H1 (cell line): ENCODE data around the gene CPXM1. TPM values are rescaled to one million over a fixed set of nuclear protein-coding genes. Genes with fewer than 3 reads are reported as not detected.

Source experiments
- CTCF ChIA-PET: fragments of 300-600 bp; sonication (Branson Sonifier 250); formaldehyde crosslinking; loops from one replicate; lab custom pipeline; 2021; ENCODE audit not compliant: partially characterized antibody; lab: Charles Lee
- POLR2A ChIA-PET: fragments of 300-600 bp; sonication (Branson Sonifier 250); formaldehyde crosslinking; loops from one replicate; lab custom pipeline; 2021; ENCODE audit warnings: inconsistent platforms; ENCODE audit not compliant: partially characterized antibody; lab: Charles Lee
- DNase-seq, 2 experiments: peaks; one replicate each; pipeline versions ENCODE4 v3.0.0 to v3.0.0-alpha.2; 2010 to 2022; ENCODE audit warnings: low spot score in 2 of 2, low read depth in 1 of 2, mixed read lengths in 1 of 2
- FAIRE-seq: peaks from 2 replicates; lab custom pipeline; 2011; peaks lifted over from hg19 to GRCh38; lab: Jason Lieb, UNC
- H2AFZ ChIP-seq: 2 replicates; pipeline ENCODE4 v1.8.1; 2012; ENCODE audit warnings: low read length, inconsistent platforms
- H2AK5ac ChIP-seq: 2 replicates; pipeline ENCODE4 v1.6.1; 2013; ENCODE audit warnings: low read depth, low read length
- H2BK120ac ChIP-seq: replicated peaks from 2 replicates; pipeline ENCODE3; 2013; ENCODE audit warnings: low read depth, low read length, inconsistent platforms
- H2BK12ac ChIP-seq: 2 replicates; pipeline ENCODE4 v1.6.1; 2013; ENCODE audit warnings: low read depth, low read length
- H2BK15ac ChIP-seq: 2 replicates; pipeline ENCODE4 v1.6.1; 2013; ENCODE audit warnings: low read length
- H2BK20ac ChIP-seq: 2 replicates; pipeline ENCODE4 v1.6.1; 2013; ENCODE audit warnings: low read length
- H2BK5ac ChIP-seq: 2 replicates; pipeline ENCODE4 v1.6.1; 2013; ENCODE audit warnings: low read depth, low read length
- H3K14ac ChIP-seq: 2 replicates; pipeline ENCODE4 v1.6.1; 2013; ENCODE audit warnings: inconsistent platforms; ENCODE audit not compliant: insufficient read length
- H3K18ac ChIP-seq: 2 replicates; pipeline ENCODE4 v1.6.1; 2013; ENCODE audit warnings: low read length; ENCODE audit errors: extremely low read depth
- H3K23ac ChIP-seq: 2 replicates; pipeline ENCODE4 v1.6.1; 2013; ENCODE audit warnings: inconsistent platforms; ENCODE audit not compliant: insufficient read length
- H3K23me2 ChIP-seq: 2 replicates; pipeline ENCODE4 v1.6.1; 2013; ENCODE audit warnings: low read depth, low read length
- H3K27ac ChIP-seq: 2 replicates; pipeline ENCODE4 v1.6.1; 2011; ENCODE audit warnings: low read depth, low read length, inconsistent platforms
- H3K27me3 ChIP-seq, 4 experiments: replicated peaks in 1 of 4; 1 replicate in 1 of 4; 2 replicates in 3 of 4; pipeline versions ENCODE4 v1.6.1 to v1.8.1; 2011 to 2013; ENCODE audit warnings: low read length in 3 of 4, mild to moderate bottlenecking in 3 of 4, inconsistent platforms in 2 of 4, mixed read lengths in 2 of 4, moderate library complexity in 1 of 4; ENCODE audit not compliant: control insufficient read depth in 3 of 4, insufficient read depth in 3 of 4; ENCODE audit errors: extremely low read depth in 1 of 4
- H3K36me3 ChIP-seq, 4 experiments: 2 replicates each; pipeline versions ENCODE4 v1.6.1 to v1.8.1; 2011 to 2013; ENCODE audit warnings: mild to moderate bottlenecking in 4 of 4, low read length in 3 of 4, moderate library complexity in 2 of 4, control low read depth in 1 of 4, inconsistent platforms in 1 of 4; ENCODE audit not compliant: insufficient read depth in 4 of 4, control insufficient read depth in 2 of 4
- H3K4ac ChIP-seq: replicated peaks from 2 replicates; pipeline ENCODE3; 2013; ENCODE audit warnings: low read length, low read depth, mixed read lengths, inconsistent platforms; ENCODE audit not compliant: insufficient read length
- H3K4me1 ChIP-seq, 4 experiments: replicated peaks in 1 of 4; 1 replicate in 1 of 4; 2 replicates in 3 of 4; pipeline versions ENCODE4 v1.6.1 to v1.8.1; 2011 to 2013; ENCODE audit warnings: low read length in 3 of 4, inconsistent platforms in 2 of 4, mixed read lengths in 1 of 4; ENCODE audit not compliant: insufficient read depth in 4 of 4, control insufficient read depth in 3 of 4
- H3K4me2 ChIP-seq, 2 experiments: 2 replicates each; pipeline versions ENCODE4 v1.6.1 to v1.8.1; 2011 to 2013; ENCODE audit warnings: low read depth in 2 of 2, low read length in 2 of 2, control low read depth in 1 of 2, inconsistent platforms in 1 of 2, mild to moderate bottlenecking in 1 of 2; ENCODE audit not compliant: insufficient read depth in 1 of 2
- H3K4me3 ChIP-seq, 4 experiments: fragments of 200-600, 300-600 bp in 1 of 4; sonication (generic), shearing (Covaris generic), sonication (Bioruptor Twin) in 1 of 4; 2 replicates each; pipeline versions ENCODE4 v1.5.1 to v1.8.1; 2011 to 2016; ENCODE audit warnings: low read length in 4 of 4, low read depth in 3 of 4, control low read depth in 2 of 4, inconsistent platforms in 2 of 4, mild to moderate bottlenecking in 2 of 4, mixed read lengths in 1 of 4, moderate library complexity in 1 of 4; ENCODE audit not compliant: insufficient read depth in 2 of 4; ENCODE audit errors: extremely low read depth in 1 of 4
- H3K56ac ChIP-seq: replicated peaks from 2 replicates; pipeline ENCODE3; 2013; ENCODE audit warnings: low read depth, mild to moderate bottlenecking, mixed read lengths, low read length, inconsistent platforms; ENCODE audit not compliant: insufficient read length
- H3K79me1 ChIP-seq: 2 replicates; pipeline ENCODE4 v1.6.1; 2013; ENCODE audit warnings: low read depth, low read length, control low read depth
- H3K79me2 ChIP-seq, 2 experiments: 2 replicates each; pipeline versions ENCODE4 v1.6.1 to v1.8.1; 2012 to 2013; ENCODE audit warnings: low read length in 2 of 2, mild to moderate bottlenecking in 2 of 2, inconsistent platforms in 1 of 2; ENCODE audit not compliant: insufficient read depth in 2 of 2, control insufficient read depth in 1 of 2
- H3K9ac ChIP-seq, 4 experiments: replicated peaks in 1 of 4; 1 replicate in 1 of 4; 2 replicates in 3 of 4; pipeline versions ENCODE4 v1.6.1 to v1.8.1; 2011 to 2013; ENCODE audit warnings: low read depth in 3 of 4, low read length in 3 of 4, control low read depth in 2 of 4, mild to moderate bottlenecking in 2 of 4, moderate library complexity in 2 of 4, inconsistent platforms in 1 of 4; ENCODE audit errors: extremely low read depth in 1 of 4
- H3K9me3 ChIP-seq, 2 experiments: 2 replicates each; pipeline versions ENCODE4 v1.6.1 to v1.8.1; 2012 to 2013; ENCODE audit warnings: mild to moderate bottlenecking in 2 of 2, moderate library complexity in 2 of 2, control low read depth in 1 of 2, inconsistent platforms in 1 of 2, low read depth in 1 of 2, low read length in 1 of 2, mixed read lengths in 1 of 2; ENCODE audit not compliant: insufficient read depth in 2 of 2
- H4K20me1 ChIP-seq, 2 experiments: replicated peaks in 1 of 2; 2 replicates each; pipeline versions ENCODE3 to v1.8.1; 2011 to 2013; ENCODE audit warnings: inconsistent platforms in 2 of 2, low read length in 2 of 2, mild to moderate bottlenecking in 1 of 2; ENCODE audit not compliant: insufficient read depth in 2 of 2, control insufficient read depth in 1 of 2
- H4K5ac ChIP-seq: 2 replicates; pipeline ENCODE4 v1.6.1; 2013; ENCODE audit warnings: low read length, low read depth, mixed read lengths, inconsistent platforms; ENCODE audit not compliant: insufficient read length
- H4K8ac ChIP-seq: 2 replicates; pipeline ENCODE4 v1.8.0; 2013; ENCODE audit warnings: mild to moderate bottlenecking, moderate library complexity, low read length, inconsistent platforms; ENCODE audit not compliant: insufficient read depth; ENCODE audit errors: extremely low read depth
- H4K91ac ChIP-seq: replicated peaks from 2 replicates; pipeline ENCODE3; 2013; ENCODE audit warnings: low read length, mixed read lengths, inconsistent platforms; ENCODE audit not compliant: insufficient read length
- CBX5 ChIP-seq: fragments of 300-800, 300-1000 bp; sonication (generic); IDR thresholded peaks from 2 replicates; pipeline ENCODE4 v1.7.1; 2016; ENCODE audit warnings: antibody characterized with exemption, low read length, low read depth
- CHD1 ChIP-seq: IDR thresholded peaks from 2 replicates; pipeline ENCODE4 v1.6.1; 2012; ENCODE audit warnings: low read depth, low read length, improper control_type of control experiment
- CTBP2 ChIP-seq: IDR thresholded peaks from 2 replicates; pipeline ENCODE4 v1.7.0; 2011; ENCODE audit warnings: borderline replicate concordance, mild to moderate bottlenecking, moderate library complexity, mixed read lengths, low read length; ENCODE audit not compliant: insufficient read depth, insufficient read length
- EGR1 ChIP-seq: IDR thresholded peaks from 2 replicates; pipeline ENCODE4 v1.6.1; 2011; ENCODE audit warnings: low read depth, low read length, borderline replicate concordance
- KDM5A ChIP-seq: fragments of 200-600 bp; IDR thresholded peaks from 2 replicates; pipeline ENCODE4 v1.7.1; 2012; ENCODE audit warnings: mild to moderate bottlenecking, low read length, inconsistent platforms, mixed read lengths
- POLR2AphosphoS5 ChIP-seq: IDR thresholded peaks from 2 replicates; pipeline ENCODE4 v1.6.1; 2011; ENCODE audit warnings: low read depth, low read length
- SAP30 ChIP-seq: fragments of 300-600 bp; sonication (generic); IDR thresholded peaks from 2 replicates; pipeline ENCODE4 v1.7.1; 2012; ENCODE audit warnings: low read length, moderate library complexity, mild to moderate bottlenecking, inconsistent platforms; ENCODE audit not compliant: insufficient read depth, insufficient replicate concordance
- SRF ChIP-seq: IDR thresholded peaks from 2 replicates; pipeline ENCODE4 v1.6.1; 2011; ENCODE audit warnings: mild to moderate bottlenecking, low read depth, low read length, moderate library complexity
- TBP ChIP-seq: IDR thresholded peaks from 2 replicates; pipeline ENCODE4 v1.6.1; 2011; ENCODE audit warnings: low read depth, low read length, improper control_type of control experiment
- USF2 ChIP-seq: IDR thresholded peaks from 2 replicates; pipeline ENCODE4 v1.6.1; 2011; ENCODE audit warnings: low read length, improper control_type of control experiment
- YY1 ChIP-seq: IDR thresholded peaks from 2 replicates; pipeline ENCODE4 v1.6.1; 2011; ENCODE audit warnings: low read depth, mild to moderate bottlenecking, low read length
- WGBS, 2 experiments: shearing (Covaris generic) in 1 of 2; methylation state at CpG; one replicate each; pipeline versions ENCODE4 v1.1.6 to v1.1.7; 2013 to 2015; ENCODE audit warnings: low lambda C conversion rate in 2 of 2, mixed read lengths in 2 of 2, inconsistent platforms in 1 of 2, low coverage in 1 of 2, missing lambda C conversion rate in 1 of 2; ENCODE audit not compliant: insufficient replicate concordance in 2 of 2, insufficient coverage in 1 of 2, insufficient read length in 1 of 2; ENCODE audit errors: extremely low coverage in 1 of 2, missing lambda C conversion rate in 1 of 2; 5-methylcytosine and 5-hydroxymethylcytosine counted together
- polyA plus RNA-seq, 7 experiments: library from polyadenylated mRNA; depleted of rRNA in 3 of 7; stranded (reverse) in 5 of 7; unstranded in 2 of 7; fragments of >200 nt in 5 of 7; fragments of 200-250 nt in 2 of 7; gene quantifications; 1 replicate in 5 of 7; 2 replicates in 1 of 7; 4 replicates in 1 of 7; pipeline versions ENCODE4 v1.2.1 to v1.2.3, GENCODE V29; 2011 to 2013; ENCODE audit warnings: missing spikeins in 2 of 7, mixed read lengths in 2 of 7
- total RNA-seq: library from RNA; stranded (reverse); fragmentation: NEBNext Ultra II Directional; extraction: Animal tissue kit (Norgen Biotek cat#: 25700); gene quantifications from 2 replicates; pipeline ENCODE4 v1.2.1, GENCODE V29; 2021

Gene CPXM1
- total and polyA plus RNA-seq, 2 of the 8 experiments (the other 6 are each of a cell fraction or from before 2014, with no cell fraction given), result 31.3 to 81.9 TPM

- Histone ChIP-seq H3K9ac (no peak overlapping the region), H2AK5ac (no peak overlapping the region), H2BK15ac (no peak overlapping the region), H4K8ac (no peak overlapping the region; the same call in 1 of the 2 replicates), H3K23me2 (peaks cover 13% of the 10 kb centered on the region), H3K23ac (no peak overlapping the region), H3K27ac (no peak overlapping the region), H3K4me1 (peaks cover 0 to 19% (median 11%) of the 10 kb centered on the region in 4 experiments; a peak in 6 of 7 replicates), H3K9me3 (no peaks in the 10 kb centered on the region), H3K18ac (no peak overlapping the region), H2BK20ac (no peak overlapping the region), H2AFZ (peak overlapping the region; percentile 55; the same call in 1 of the 2 replicates), H2BK120ac (no peak overlapping the region), H4K5ac (no peak overlapping the region), H4K20me1 (peaks cover 0 to 2% of the 10 kb centered on the region in 2 experiments), H3K27me3 (peaks cover 41 to 71% (median 65%) of the 10 kb centered on the region in 4 experiments), H3K36me3 (no peaks in the 10 kb centered on the region), H3K4ac (no peak overlapping the region), H3K79me2 (no peaks in the 10 kb centered on the region), H2BK5ac (no peak overlapping the region), H3K4me2 (peak overlapping the region; percentile 78 to 79), H4K91ac (no peak overlapping the region), H3K4me3 (peak overlapping the region; percentile 19 to 52 (median 24); a peak in 5 of 8 replicates), H3K79me1 (no peaks in the 10 kb centered on the region; the same call in 1 of the 2 replicates), H3K56ac (no peak overlapping the region), H2BK12ac (no peak overlapping the region), H3K14ac (no peak overlapping the region)
- ChIA-PET CTCF (interaction anchor here (0.6 to 2.0 kb wide), 4 partner anchors 12 to 48 kb away, joined by 3 to 8 read pairs (median 3); partner anchors contain the start of gene TMEM239), POLR2A (interaction anchor here (1.9 kb wide), 1 partner anchor 149 kb away, joined by 6 read pairs; no protein-coding TSS in a partner anchor)
- FAIRE-seq (no peak), DNase-seq (peak in 1 of 2 experiments; percentile 72)
- WGBS, 2 experiments, result 16% methylated on average over 26 of the region's 49 CpGs; no CpG with 5 or more reads in 1 of the 2 experiments
- no peak for TF ChIP-seq SRF
- no peak for TF ChIP-seq SAP30
- no peak for TF ChIP-seq POLR2AphosphoS5
- no peak for TF ChIP-seq KDM5A
- no peak for TF ChIP-seq YY1
- TF ChIP-seq TBP, result no peak
- TF ChIP-seq USF2, result no peak
- TF ChIP-seq CHD1, result no peak
- TF ChIP-seq EGR1, result no peak
- TF ChIP-seq CBX5, result no peak
- no peak for TF ChIP-seq CTBP2
Measured at GRCh38 chr20:2804852-2805688, 4.6 kb upstream of the CPXM1 start.
